ENCODE data around the gene RLN3. TPM values are rescaled to one million over a fixed set of nuclear protein-coding genes. Genes with fewer than 3 reads are reported as not detected.

The RLN3 gene
- total RNA-seq, result not detected in 2 replicates

- intact Hi-C loops (cut with micrococcal nuclease), result no loop called here
Observed at GRCh38 chr19:14027856-14028450, at the start of gene RLN3. Gene RLN3 (plus strand): TSS chr19:14028148. CDS start chr19:14028205, 57 bp downstream.

- intact Hi-C loops (cut with micrococcal nuclease), result no loop called here
Observed at GRCh38 chr19:13978351-13979243, 49.4 kb upstream of the RLN3 start.

GRCh38 chr19:13979244-13979615, 48.7 kb upstream of the RLN3 start:
- intact Hi-C loops (cut with micrococcal nuclease), result no loop called here

- intact Hi-C loops (cut with micrococcal nuclease), result no loop called here
Observed at GRCh38 chr19:13979686-13980085, 48.3 kb upstream of the RLN3 start.

GRCh38 chr19:13980340-13980739, 47.6 kb upstream of the RLN3 start:
- intact Hi-C loops (cut with micrococcal nuclease), result no loop called here

GRCh38 chr19:13981021-13981420, 46.9 kb upstream of the RLN3 start:
- intact Hi-C loops (cut with micrococcal nuclease), result no loop called here

GRCh38 chr19:13981467-13981866, 46.5 kb upstream of the RLN3 start:
- intact Hi-C loops (cut with micrococcal nuclease), result no loop called here

- intact Hi-C loops (cut with micrococcal nuclease), result no loop called here
Observed at GRCh38 chr19:13981988-13982501, 45.9 kb upstream of the RLN3 start.

- intact Hi-C loops (cut with micrococcal nuclease), result no loop called here
Observed at GRCh38 chr19:13982773-13983172, 45.2 kb upstream of the RLN3 start.

- intact Hi-C loops (cut with micrococcal nuclease), result no loop called here
Observed at GRCh38 chr19:13983213-13983889, 44.6 kb upstream of the RLN3 start.

- intact Hi-C loops (cut with micrococcal nuclease), result no loop called here
Observed at GRCh38 chr19:13984186-13984585, 43.8 kb upstream of the RLN3 start.

- intact Hi-C loops (cut with micrococcal nuclease), result loop anchor here (5.0 kb wide), 1 partner anchor 1142 kb away; a partner anchor contains a TSS
Observed at GRCh38 chr19:13984875-13985741, 42.8 kb upstream of the RLN3 start.

- intact Hi-C loops (cut with micrococcal nuclease), result loop anchor here (1.0 to 5.0 kb wide), 7 partner anchors 16 to 1141 kb away; partner anchors contain the start of genes DCAF15, PRKACA and RFX1
Observed at GRCh38 chr19:13985771-13986347, 42.1 kb upstream of the RLN3 start.

GRCh38 chr19:13986348-13986904, 41.5 kb upstream of the RLN3 start:
- intact Hi-C loops (cut with micrococcal nuclease), result loop anchor here (1.0 to 5.0 kb wide), 7 partner anchors 16 to 1141 kb away; partner anchors contain the start of genes DCAF15, PRKACA and RFX1

- intact Hi-C loops (cut with micrococcal nuclease), result loop anchor here (5.0 kb wide), 1 partner anchor 1140 kb away; a partner anchor contains a TSS
Observed at GRCh38 chr19:13987101-13987890, 40.7 kb upstream of the RLN3 start.

- intact Hi-C loops (cut with micrococcal nuclease), result loop anchor here (5.0 kb wide), 1 partner anchor 1138 kb away; a partner anchor contains a TSS
Observed at GRCh38 chr19:13989487-13989886, 38.5 kb upstream of the RLN3 start.

GRCh38 chr19:13990085-13990484, 37.9 kb upstream of the RLN3 start:
- intact Hi-C loops (cut with micrococcal nuclease), result no loop called here

- intact Hi-C loops (cut with micrococcal nuclease), result no loop called here
Observed at GRCh38 chr19:13992025-13992424, 35.9 kb upstream of the RLN3 start.
